HepG2 (cell line): ENCODE results near the gene HEXIM1. TPM values are rescaled to one million over a fixed set of nuclear protein-coding genes. Genes with fewer than 3 reads are reported as not detected.
A peak's percentile ranks its signal among the peaks of the same experiment; 100 is the strongest.

Experiments used
- CBFB ChIP-seq: sonication (generic); formaldehyde crosslinking; IDR thresholded peaks from 2 replicates; pipeline ENCODE4 v1.4.0; 2020; ENCODE audit warnings: missing genetic modification reagents
- CENPX ChIP-seq: sonication (generic); formaldehyde crosslinking; IDR thresholded peaks from 2 replicates; pipeline ENCODE4 v1.9.0; 2021; ENCODE audit warnings: mild to moderate bottlenecking, missing genetic modification reagents, moderate library complexity
- EHMT2 ChIP-seq: fragments of 200-600 bp; sonication (generic); IDR thresholded peaks from 2 replicates; pipeline ENCODE4 v1.7.0; 2017; ENCODE audit warnings: antibody characterized with exemption, low read depth, low read length, borderline replicate concordance
- NFE2 ChIP-seq: sonication (generic); formaldehyde crosslinking; IDR thresholded peaks from 2 replicates; pipeline ENCODE4 v1.4.0; 2020; ENCODE audit warnings: missing genetic modification reagents
- PHF20 ChIP-seq: sonication (generic); formaldehyde crosslinking; IDR thresholded peaks from 2 replicates; pipeline ENCODE4 v1.5.0; 2020; ENCODE audit warnings: mild to moderate bottlenecking, missing genetic modification reagents
- POGZ ChIP-seq: sonication (generic); formaldehyde crosslinking; IDR thresholded peaks from 2 replicates; pipeline ENCODE4 v1.4.0; 2020; ENCODE audit warnings: mild to moderate bottlenecking, missing genetic modification reagents
- SP1 ChIP-seq, 2 experiments: fragments of 450-650 bp in 1 of 2; sonication (generic) in 1 of 2; formaldehyde crosslinking in 1 of 2; IDR thresholded peaks; 2 replicates each; pipeline versions ENCODE4 v1.4.0 to v1.6.1; 2016 to 2020; ENCODE audit warnings: missing genetic modification reagents in 1 of 2
- TBX2 ChIP-seq: sonication (generic); formaldehyde crosslinking; IDR thresholded peaks from 2 replicates; pipeline ENCODE4 v1.5.0; 2020; ENCODE audit warnings: missing genetic modification reagents, mild to moderate bottlenecking, borderline replicate concordance
- TRIM24 ChIP-seq: sonication (generic); formaldehyde crosslinking; IDR thresholded peaks from 2 replicates; pipeline ENCODE4 v1.8.0; 2022; ENCODE audit warnings: mild to moderate bottlenecking, missing genetic modification reagents
- ZFP36L1 ChIP-seq: sonication (generic); formaldehyde crosslinking; IDR thresholded peaks from 2 replicates; pipeline ENCODE4 v1.8.0; 2022; ENCODE audit warnings: mild to moderate bottlenecking, missing genetic modification reagents, moderate library complexity
- ZFP82 ChIP-seq: sonication (generic); formaldehyde crosslinking; IDR thresholded peaks from 2 replicates; pipeline ENCODE4 v1.5.1; 2020; ENCODE audit warnings: mild to moderate bottlenecking, missing genetic modification reagents, borderline replicate concordance
- ZFX ChIP-seq: sonication (generic); formaldehyde crosslinking; IDR thresholded peaks from 2 replicates; pipeline ENCODE4 v1.4.0; 2020; ENCODE audit warnings: mild to moderate bottlenecking, low read depth, missing genetic modification reagents, moderate library complexity
- ZNF335 ChIP-seq: sonication (generic); formaldehyde crosslinking; IDR thresholded peaks from 2 replicates; pipeline ENCODE4 v1.4.0; 2020; ENCODE audit warnings: missing genetic modification reagents
- ZNF570 ChIP-seq: sonication (generic); formaldehyde crosslinking; IDR thresholded peaks from 2 replicates; pipeline ENCODE4 v1.4.0; 2020; ENCODE audit warnings: mild to moderate bottlenecking, missing genetic modification reagents, borderline replicate concordance
- ZNF574 ChIP-seq: sonication (generic); formaldehyde crosslinking; IDR thresholded peaks from 2 replicates; pipeline ENCODE4 v1.4.0; 2020; ENCODE audit warnings: missing genetic modification reagents
- ZNF83 ChIP-seq: sonication (generic); formaldehyde crosslinking; IDR thresholded peaks from 2 replicates; pipeline ENCODE4 v1.4.0; 2020; ENCODE audit warnings: missing genetic modification reagents, mild to moderate bottlenecking, borderline replicate concordance
- polyA plus RNA-seq, 8 experiments: library from polyadenylated mRNA; depleted of rRNA in 3 of 8; stranded (reverse) in 7 of 8; unstranded in 1 of 8; fragments of >200 nt; fragmentation: Illumina TruSeq in 4 of 8; extraction: Trizol in 4 of 8; gene quantifications; 2 replicates each; pipeline versions ENCODE4 v1.2.1 to v1.2.3, GENCODE V29; 2011 to 2016; ENCODE audit warnings: low read depth in 4 of 8, missing spikeins in 1 of 8, mixed read lengths in 1 of 8; ENCODE audit not compliant: insufficient read depth in 1 of 8
- total RNA-seq, 5 experiments: library from RNA; depleted of rRNA; stranded (reverse); fragments of >200 nt; fragmentation: Illumina TruSeq; extraction: Trizol; gene quantifications; 2 replicates each; pipeline ENCODE4 v1.2.3, GENCODE V29; 2016; ENCODE audit warnings: low read depth in 1 of 5
- TF ChIP-seq, protein P1 (sequence below): sonication (generic); formaldehyde crosslinking; IDR thresholded peaks from 2 replicates; pipeline ENCODE4 v1.9.0; 2021; ENCODE audit warnings: mild to moderate bottlenecking, missing genetic modification reagents
- TF ChIP-seq, protein P2 (sequence below): sonication (generic); formaldehyde crosslinking; IDR thresholded peaks from 2 replicates; pipeline ENCODE4 v1.4.0; 2020; ENCODE audit warnings: missing genetic modification reagents
- TF ChIP-seq, protein P3 (sequence below): sonication (generic); formaldehyde crosslinking; conservative IDR thresholded peaks from 2 replicates; pipeline ENCODE4 v1.5.0; 2020; ENCODE audit warnings: missing genetic modification reagents

HEXIM1 gene
- total and polyA plus RNA-seq, 2 of the 13 experiments (the other 11 are each of a cell fraction or from before 2014, with no cell fraction given): 10.5 to 16.6 TPM

DNA sequence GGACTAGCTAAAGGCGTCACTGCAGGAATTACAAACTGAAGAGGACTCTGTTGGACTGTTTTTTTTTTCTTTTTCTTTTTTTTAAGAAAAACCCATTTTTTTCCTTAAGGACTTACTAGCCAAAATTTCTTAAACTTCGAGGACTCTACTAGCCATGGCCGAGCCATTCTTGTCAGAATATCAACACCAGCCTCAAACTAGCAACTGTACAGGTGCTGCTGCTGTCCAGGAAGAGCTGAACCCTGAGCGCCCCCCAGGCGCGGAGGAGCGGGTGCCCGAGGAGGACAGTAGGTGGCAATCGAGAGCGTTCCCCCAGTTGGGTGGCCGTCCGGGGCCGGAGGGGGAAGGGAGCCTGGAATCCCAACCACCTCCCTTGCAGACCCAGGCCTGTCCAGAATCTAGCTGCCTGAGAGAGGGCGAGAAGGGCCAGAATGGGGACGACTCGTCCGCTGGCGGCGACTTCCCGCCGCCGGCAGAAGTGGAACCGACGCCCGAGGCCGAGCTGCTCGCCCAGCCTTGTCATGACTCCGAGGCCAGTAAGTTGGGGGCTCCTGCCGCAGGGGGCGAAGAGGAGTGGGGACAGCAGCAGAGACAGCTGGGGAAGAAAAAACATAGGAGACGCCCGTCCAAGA lies 878 bp downstream of the HEXIM1 start (continued):
- TF ChIP-seq, protein P1, sequence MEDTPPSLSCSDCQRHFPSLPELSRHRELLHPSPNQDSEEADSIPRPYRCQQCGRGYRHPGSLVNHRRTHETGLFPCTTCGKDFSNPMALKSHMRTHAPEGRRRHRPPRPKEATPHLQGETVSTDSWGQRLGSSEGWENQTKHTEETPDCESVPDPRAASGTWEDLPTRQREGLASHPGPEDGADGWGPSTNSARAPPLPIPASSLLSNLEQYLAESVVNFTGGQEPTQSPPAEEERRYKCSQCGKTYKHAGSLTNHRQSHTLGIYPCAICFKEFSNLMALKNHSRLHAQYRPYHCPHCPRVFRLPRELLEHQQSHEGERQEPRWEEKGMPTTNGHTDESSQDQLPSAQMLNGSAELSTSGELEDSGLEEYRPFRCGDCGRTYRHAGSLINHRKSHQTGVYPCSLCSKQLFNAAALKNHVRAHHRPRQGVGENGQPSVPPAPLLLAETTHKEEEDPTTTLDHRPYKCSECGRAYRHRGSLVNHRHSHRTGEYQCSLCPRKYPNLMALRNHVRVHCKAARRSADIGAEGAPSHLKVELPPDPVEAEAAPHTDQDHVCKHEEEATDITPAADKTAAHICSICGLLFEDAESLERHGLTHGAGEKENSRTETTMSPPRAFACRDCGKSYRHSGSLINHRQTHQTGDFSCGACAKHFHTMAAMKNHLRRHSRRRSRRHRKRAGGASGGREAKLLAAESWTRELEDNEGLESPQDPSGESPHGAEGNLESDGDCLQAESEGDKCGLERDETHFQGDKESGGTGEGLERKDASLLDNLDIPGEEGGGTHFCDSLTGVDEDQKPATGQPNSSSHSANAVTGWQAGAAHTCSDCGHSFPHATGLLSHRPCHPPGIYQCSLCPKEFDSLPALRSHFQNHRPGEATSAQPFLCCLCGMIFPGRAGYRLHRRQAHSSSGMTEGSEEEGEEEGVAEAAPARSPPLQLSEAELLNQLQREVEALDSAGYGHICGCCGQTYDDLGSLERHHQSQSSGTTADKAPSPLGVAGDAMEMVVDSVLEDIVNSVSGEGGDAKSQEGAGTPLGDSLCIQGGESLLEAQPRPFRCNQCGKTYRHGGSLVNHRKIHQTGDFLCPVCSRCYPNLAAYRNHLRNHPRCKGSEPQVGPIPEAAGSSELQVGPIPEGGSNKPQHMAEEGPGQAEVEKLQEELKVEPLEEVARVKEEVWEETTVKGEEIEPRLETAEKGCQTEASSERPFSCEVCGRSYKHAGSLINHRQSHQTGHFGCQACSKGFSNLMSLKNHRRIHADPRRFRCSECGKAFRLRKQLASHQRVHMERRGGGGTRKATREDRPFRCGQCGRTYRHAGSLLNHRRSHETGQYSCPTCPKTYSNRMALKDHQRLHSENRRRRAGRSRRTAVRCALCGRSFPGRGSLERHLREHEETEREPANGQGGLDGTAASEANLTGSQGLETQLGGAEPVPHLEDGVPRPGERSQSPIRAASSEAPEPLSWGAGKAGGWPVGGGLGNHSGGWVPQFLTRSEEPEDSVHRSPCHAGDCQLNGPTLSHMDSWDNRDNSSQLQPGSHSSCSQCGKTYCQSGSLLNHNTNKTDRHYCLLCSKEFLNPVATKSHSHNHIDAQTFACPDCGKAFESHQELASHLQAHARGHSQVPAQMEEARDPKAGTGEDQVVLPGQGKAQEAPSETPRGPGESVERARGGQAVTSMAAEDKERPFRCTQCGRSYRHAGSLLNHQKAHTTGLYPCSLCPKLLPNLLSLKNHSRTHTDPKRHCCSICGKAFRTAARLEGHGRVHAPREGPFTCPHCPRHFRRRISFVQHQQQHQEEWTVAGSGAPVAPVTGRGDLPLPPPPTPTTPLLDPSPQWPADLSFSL (CRISPR knock-in tag): no peak
- TF ChIP-seq ZFP82: no peak
- no peak for TF ChIP-seq EHMT2
- TF ChIP-seq ZNF570 (CRISPR knock-in tag): no peak
- TF ChIP-seq, protein P2, sequence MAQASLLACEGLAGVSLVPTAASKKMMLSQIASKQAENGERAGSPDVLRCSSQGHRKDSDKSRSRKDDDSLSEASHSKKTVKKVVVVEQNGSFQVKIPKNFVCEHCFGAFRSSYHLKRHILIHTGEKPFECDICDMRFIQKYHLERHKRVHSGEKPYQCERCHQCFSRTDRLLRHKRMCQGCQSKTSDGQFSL (CRISPR knock-in tag): peak; percentile 89
- TF ChIP-seq, protein P3, sequence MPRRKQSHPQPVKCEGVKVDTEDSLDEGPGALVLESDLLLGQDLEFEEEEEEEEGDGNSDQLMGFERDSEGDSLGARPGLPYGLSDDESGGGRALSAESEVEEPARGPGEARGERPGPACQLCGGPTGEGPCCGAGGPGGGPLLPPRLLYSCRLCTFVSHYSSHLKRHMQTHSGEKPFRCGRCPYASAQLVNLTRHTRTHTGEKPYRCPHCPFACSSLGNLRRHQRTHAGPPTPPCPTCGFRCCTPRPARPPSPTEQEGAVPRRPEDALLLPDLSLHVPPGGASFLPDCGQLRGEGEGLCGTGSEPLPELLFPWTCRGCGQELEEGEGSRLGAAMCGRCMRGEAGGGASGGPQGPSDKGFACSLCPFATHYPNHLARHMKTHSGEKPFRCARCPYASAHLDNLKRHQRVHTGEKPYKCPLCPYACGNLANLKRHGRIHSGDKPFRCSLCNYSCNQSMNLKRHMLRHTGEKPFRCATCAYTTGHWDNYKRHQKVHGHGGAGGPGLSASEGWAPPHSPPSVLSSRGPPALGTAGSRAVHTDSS (CRISPR knock-in tag): peak; percentile 81; the same call in 1 of the 2 replicates
- TF ChIP-seq POGZ (CRISPR knock-in tag): no peak
- TF ChIP-seq ZNF335 (CRISPR knock-in tag): 0 out of 2 replicates have a peak, but pooled peaks have one; percentile 6
- 0 out of 2 replicates have a peak, but pooled peaks have one; percentile 37 for TF ChIP-seq ZNF574 (CRISPR knock-in tag)
- TF ChIP-seq SP1 (IDR thresholded peaks at IDR 0.05): no peak
- TF ChIP-seq SP1 (CRISPR knock-in tag; IDR thresholded peaks at IDR 0.05): peak; percentile 51
- TF ChIP-seq ZFP36L1: no peak
- TF ChIP-seq CENPX (CRISPR knock-in tag): no peak
- 0 out of 2 replicates have a peak, but pooled peaks have one; percentile 18 for TF ChIP-seq CBFB (CRISPR knock-in tag)
- peak; percentile 63 for TF ChIP-seq TBX2 (CRISPR knock-in tag)
- no peak for TF ChIP-seq ZNF83 (CRISPR knock-in tag)
- TF ChIP-seq NFE2 (CRISPR knock-in tag): no peak
- no peak; the same call in 1 of the 2 replicates for TF ChIP-seq PHF20
- TF ChIP-seq TRIM24: no peak
- TF ChIP-seq ZFX (CRISPR knock-in tag): peak; percentile 72
